ENCODE results near the gene DHRS2. TPM values are rescaled to one million over a fixed set of nuclear protein-coding genes. Genes with fewer than 3 reads are reported as not detected.

DHRS2 gene
- total and polyA plus RNA-seq, 7 experiments from 2014 or later = 0.63 to 5.5 TPM; not detected in 5

DNA sequence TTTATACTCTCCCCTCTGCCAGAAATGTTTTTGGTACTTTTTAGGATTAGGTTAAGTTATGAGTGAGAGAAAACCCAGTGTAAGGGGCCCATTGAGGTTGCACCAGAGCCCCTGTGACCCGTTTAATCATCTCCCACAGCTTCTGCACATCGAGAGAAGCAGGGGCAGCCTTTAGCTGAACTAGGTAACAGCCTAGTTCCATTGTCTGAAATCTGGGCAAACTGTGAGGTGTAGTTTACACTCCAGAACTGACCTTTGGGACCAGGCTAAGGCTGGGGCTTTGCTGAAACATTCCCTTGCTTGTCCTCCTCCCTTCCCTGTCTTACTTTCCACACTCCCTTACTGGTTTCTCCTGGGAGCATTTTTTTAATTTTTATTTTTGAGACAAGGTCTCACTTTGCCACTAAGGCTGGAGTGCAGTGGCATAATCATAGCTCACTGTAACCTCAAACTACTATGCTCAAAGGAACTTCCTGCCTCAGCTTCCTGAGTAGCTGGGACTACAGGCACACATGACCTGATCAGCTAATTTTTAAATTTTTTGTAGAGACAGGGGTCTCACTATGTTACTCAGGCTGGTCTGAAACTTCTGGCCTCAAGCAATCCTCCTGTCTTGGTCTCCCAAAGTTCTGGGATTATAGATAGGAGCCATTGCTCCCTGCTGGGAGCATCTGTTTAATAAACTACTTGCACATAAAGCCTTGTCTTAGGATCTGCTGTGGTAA lies 25.9 kb upstream of the DHRS2 start:
- Histone ChIP-seq H3K4me1 (ENCODE audit: control insufficient read depth in 2 of 2, insufficient read depth in 2 of 2, low read length in 2 of 2) (peaks cover 20 to 31% of the 10 kb centered on the region in 2 donors), H3K9me3 (ENCODE audit: control insufficient read depth in 2 of 3, low read length in 3 of 3) (no peaks in the 10 kb centered on the region), H3K27ac (ENCODE audit: low read depth, low read length) (peak overlapping the region; percentile 57), H3K36me3 (ENCODE audit: control insufficient read depth in 2 of 3, insufficient read depth in 3 of 3, low read length in 3 of 3) (no peaks in the 10 kb centered on the region), H3K4me3 (ENCODE audit: low read length) (peak overlapping the region; percentile 14), H3K27me3 (ENCODE audit: control insufficient read depth in 2 of 2, insufficient read depth in 2 of 2, low read length in 2 of 2) (no peaks in the 10 kb centered on the region)
- peaks cover 0 to 7% (median 6%) of the 10 kb centered on the region in 11 donors for H3K9me3 Mint-ChIP-seq
- intact Hi-C loops (cut with micrococcal nuclease) = no loop called here
- peaks cover 5 to 21% (median 8%) of the 10 kb centered on the region in 5 donors for H3K36me3 Mint-ChIP-seq
- H3K27me3 Mint-ChIP-seq = peaks cover 0 to 4% (median 0%) of the 10 kb centered on the region in 5 donors
- H3K27ac Mint-ChIP-seq = peak overlapping the region; percentile 85 to 98 (median 95)
- peak in 6 of 9 donors; percentile 11 to 53 (median 44) for DNase-seq
- CTCF ChIA-PET = interaction anchor here (0.6 to 5.4 kb wide), 8 partner anchors 11 to 343 kb away, joined by 3 to 41 read pairs (median 3); partner anchors contain the start of genes DHRS2 and DHRS4
- H3K4me1 Mint-ChIP-seq = peaks cover 21 to 46% (median 41%) of the 10 kb centered on the region in 7 donors
- POLR2A ChIA-PET = interaction anchor here (0.6 to 1.5 kb wide), 4 partner anchors 21 to 609 kb away, joined by 3 to 4 read pairs (median 3); partner anchors contain the start of gene AP1G2
- H3K4me3 Mint-ChIP-seq = peak overlapping the region; percentile 65 to 92 (median 82)
- ATAC-seq = peak; percentile 78

DNA sequence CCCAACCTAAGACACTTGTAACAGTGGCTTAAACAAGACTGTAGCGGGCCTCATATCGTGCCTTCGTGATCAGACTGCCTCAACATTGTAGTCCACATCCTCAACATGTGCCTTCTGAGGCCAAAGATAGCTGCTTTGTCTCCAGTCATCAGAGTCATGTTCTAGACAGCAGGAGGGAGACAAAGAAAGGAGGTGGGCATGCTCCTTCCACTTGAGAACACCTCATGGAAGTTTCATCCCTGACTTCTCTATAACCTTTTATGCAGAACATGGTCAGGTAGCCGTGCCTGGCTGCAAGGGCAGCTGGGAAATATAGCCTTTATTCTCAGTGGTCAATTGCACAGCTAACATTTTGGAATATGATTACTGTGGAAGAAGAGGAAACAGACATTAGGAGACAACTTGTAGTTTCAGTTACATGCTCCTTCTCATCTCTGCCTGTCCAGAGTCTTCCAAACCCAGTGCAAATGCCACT lies 25.3 kb upstream of the DHRS2 start:
- Mint-ChIP-seq H3K27me3 (peaks cover 0 to 4% (median 0%) of the 10 kb centered on the region in 5 donors), H3K36me3 (peaks cover 5 to 21% (median 8%) of the 10 kb centered on the region in 5 donors), H3K4me3 (peak overlapping the region in 9 of 10 donors; percentile 30 to 92 (median 86)), H3K4me1 (peaks cover 21 to 42% (median 39%) of the 10 kb centered on the region in 7 donors), H3K27ac (peak overlapping the region; percentile 85 to 98 (median 95)), H3K9me3 (peaks cover 0 to 7% (median 6%) of the 10 kb centered on the region in 11 donors)
- H3K9me3 ChIP-seq (ENCODE audit: control insufficient read depth in 2 of 3, low read length in 3 of 3) = no peaks in the 10 kb centered on the region
- DNase-seq (no peak), ATAC-seq (peak; percentile 63)
- intact Hi-C loops (cut with micrococcal nuclease) = no loop called here
- H3K4me3 ChIP-seq (ENCODE audit: low read length) = peak overlapping the region; percentile 14
- H3K4me1 ChIP-seq (ENCODE audit: control insufficient read depth in 2 of 2, insufficient read depth in 2 of 2, low read length in 2 of 2) = peaks cover 20 to 31% of the 10 kb centered on the region in 2 donors
- H3K36me3 ChIP-seq (ENCODE audit: control insufficient read depth in 2 of 3, insufficient read depth in 3 of 3, low read length in 3 of 3) = no peaks in the 10 kb centered on the region
- H3K27me3 ChIP-seq (ENCODE audit: control insufficient read depth in 2 of 2, insufficient read depth in 2 of 2, low read length in 2 of 2) = no peaks in the 10 kb centered on the region
- ChIA-PET CTCF (interaction anchor here (0.7 to 5.4 kb wide), 7 partner anchors 10 to 343 kb away, joined by 3 to 41 read pairs (median 3); partner anchors contain the start of genes DHRS2 and DHRS4), POLR2A (interaction anchor here (1.2 to 1.5 kb wide), 2 partner anchors 22 to 44 kb away, joined by 3 to 4 read pairs; partner anchors contain the start of gene AP1G2)
- peak overlapping the region; percentile 57 for H3K27ac ChIP-seq (ENCODE audit: low read depth, low read length)

DNA sequence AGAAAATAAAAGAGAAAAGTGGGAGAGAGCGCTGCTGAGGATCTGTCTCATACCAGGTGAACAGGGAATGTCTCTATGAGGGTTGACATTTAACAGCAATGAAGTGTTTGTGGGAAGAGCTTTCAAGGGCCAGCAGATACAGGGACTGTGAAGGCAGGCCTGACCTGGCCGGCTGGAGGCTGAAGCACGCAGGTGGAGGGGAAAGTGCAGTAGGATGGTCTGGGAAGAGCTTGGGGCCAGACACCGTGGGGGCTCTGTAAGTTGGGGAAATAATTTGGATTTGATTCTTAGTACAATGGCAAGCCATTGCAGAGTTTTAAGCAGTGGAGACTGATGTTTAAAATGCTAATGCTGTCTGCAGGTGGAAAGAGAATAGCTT lies 23.8 kb upstream of the DHRS2 start:
- CTCF ChIA-PET = interaction anchor here (1.0 to 5.4 kb wide), 3 partner anchors 15 to 23 kb away, joined by 3 to 41 read pairs (median 8); partner anchors contain the start of gene DHRS2
- Histone ChIP-seq H3K4me3 (ENCODE audit: low read length) (no peak overlapping the region), H3K27ac (ENCODE audit: low read depth, low read length) (no peak overlapping the region), H3K9me3 (ENCODE audit: control insufficient read depth in 2 of 3, low read length in 3 of 3) (no peaks in the 10 kb centered on the region), H3K36me3 (ENCODE audit: control insufficient read depth in 2 of 3, insufficient read depth in 3 of 3, low read length in 3 of 3) (no peaks in the 10 kb centered on the region), H3K4me1 (ENCODE audit: control insufficient read depth in 2 of 2, insufficient read depth in 2 of 2, low read length in 2 of 2) (peaks cover 20 to 31% of the 10 kb centered on the region in 2 donors), H3K27me3 (ENCODE audit: control insufficient read depth in 2 of 2, insufficient read depth in 2 of 2, low read length in 2 of 2) (no peaks in the 10 kb centered on the region)
- DNase-seq (no peak), ATAC-seq (no peak)
- no peak overlapping the region for H3K4me3 Mint-ChIP-seq
- peak overlapping the region in 7 of 9 donors; percentile 5 to 83 (median 37) for H3K27ac Mint-ChIP-seq
- peaks cover 21 to 42% (median 38%) of the 10 kb centered on the region in 7 donors for H3K4me1 Mint-ChIP-seq
- POLR2A ChIA-PET = interaction anchor here (0.6 kb wide), 2 partner anchors 15 to 1717 kb away, joined by 3 to 4 read pairs; no protein-coding TSS in a partner anchor
- H3K9me3 Mint-ChIP-seq = peaks cover 0 to 7% (median 6%) of the 10 kb centered on the region in 11 donors
- intact Hi-C loops (cut with micrococcal nuclease) = no loop called here
- peaks cover 5 to 21% (median 8%) of the 10 kb centered on the region in 5 donors for H3K36me3 Mint-ChIP-seq
- peaks cover 0 to 4% (median 0%) of the 10 kb centered on the region in 5 donors for H3K27me3 Mint-ChIP-seq

DNA sequence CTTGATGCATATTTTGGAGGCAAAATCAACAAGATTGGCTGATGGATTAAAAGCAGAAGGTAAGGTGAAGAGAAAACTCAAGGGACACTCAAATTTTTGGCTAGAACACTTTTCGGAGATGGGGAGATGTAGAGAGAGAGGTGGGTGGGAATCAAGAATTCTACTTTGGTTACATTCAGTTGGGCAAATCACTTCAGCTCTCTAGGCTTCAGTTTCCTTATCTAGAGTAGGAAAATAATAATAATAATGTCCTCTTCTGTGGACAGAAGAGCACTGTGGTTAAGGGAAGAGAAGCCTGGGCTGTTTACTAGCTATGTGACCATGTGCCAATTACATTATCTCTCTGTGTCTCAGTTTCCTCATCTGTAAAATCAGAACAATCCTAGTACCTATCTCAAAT lies 23.4 kb upstream of the DHRS2 start:
- Histone ChIP-seq H3K4me1 (ENCODE audit: control insufficient read depth in 2 of 2, insufficient read depth in 2 of 2, low read length in 2 of 2) (peaks cover 20 to 31% of the 10 kb centered on the region in 2 donors), H3K27ac (ENCODE audit: low read depth, low read length) (no peak overlapping the region), H3K36me3 (ENCODE audit: control insufficient read depth in 2 of 3, insufficient read depth in 3 of 3, low read length in 3 of 3) (no peaks in the 10 kb centered on the region), H3K27me3 (ENCODE audit: control insufficient read depth in 2 of 2, insufficient read depth in 2 of 2, low read length in 2 of 2) (no peaks in the 10 kb centered on the region), H3K9me3 (ENCODE audit: control insufficient read depth in 2 of 3, low read length in 3 of 3) (no peaks in the 10 kb centered on the region), H3K4me3 (ENCODE audit: low read length) (no peak overlapping the region)
- CTCF ChIA-PET = interaction anchor here (1.3 to 5.4 kb wide), 3 partner anchors 21 to 24 kb away, joined by 4 to 41 read pairs (median 8); partner anchors contain the start of gene DHRS2
- Mint-ChIP-seq H3K27me3 (peaks cover 0 to 4% (median 0%) of the 10 kb centered on the region in 5 donors), H3K36me3 (peaks cover 5 to 21% (median 7%) of the 10 kb centered on the region in 5 donors), H3K9me3 (peaks cover 0 to 7% (median 6%) of the 10 kb centered on the region in 11 donors), H3K27ac (peak overlapping the region in 5 of 9 donors; percentile 5 to 81 (median 36)), H3K4me3 (no peak overlapping the region), H3K4me1 (peaks cover 21 to 42% (median 38%) of the 10 kb centered on the region in 7 donors)
- DNase-seq (no peak), ATAC-seq (no peak)
- intact Hi-C loops (cut with micrococcal nuclease) = no loop called here
- POLR2A ChIA-PET = interaction anchor here (0.6 kb wide), 1 partner anchor 15 kb away, joined by 4 read pairs; no protein-coding TSS in a partner anchor

DNA sequence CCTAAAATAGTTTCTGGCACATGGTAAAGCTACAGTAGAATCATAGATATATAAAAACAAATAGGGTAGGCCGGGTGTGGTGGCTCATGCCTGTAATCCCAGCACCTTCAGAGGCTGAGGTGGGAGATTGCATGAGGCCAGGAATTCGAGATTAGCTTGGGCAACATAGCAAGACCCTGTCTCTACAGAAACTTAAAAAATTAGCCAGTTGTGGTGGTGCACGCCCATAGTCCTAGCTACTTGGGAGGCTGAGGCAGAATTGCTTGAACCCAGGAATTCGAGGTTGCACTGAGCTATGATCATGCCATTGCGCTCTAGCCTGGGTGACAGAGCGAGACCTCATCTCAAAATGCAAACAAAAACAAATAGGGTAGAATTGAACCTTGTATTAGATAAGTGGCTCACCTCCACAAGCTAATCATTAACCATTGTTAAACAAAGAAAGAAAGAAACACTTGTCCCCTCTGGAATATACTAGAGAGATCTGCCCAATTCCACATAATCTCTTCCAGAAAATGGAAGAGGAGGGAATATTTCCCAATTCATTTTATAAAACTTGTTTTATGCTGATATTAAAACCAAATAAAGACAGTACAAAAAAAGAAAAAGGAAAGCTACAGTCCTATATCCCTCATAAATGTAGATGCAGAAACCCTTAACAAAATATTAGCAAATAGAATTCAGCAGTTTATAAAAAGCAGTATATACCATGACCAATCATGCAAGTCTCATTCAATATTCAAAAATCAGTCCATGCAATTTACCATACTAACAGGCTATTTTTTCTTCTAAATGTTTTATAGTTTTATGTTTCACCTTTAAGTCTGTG lies 22.7 kb upstream of the DHRS2 start:
- intact Hi-C loops (cut with micrococcal nuclease) = no loop called here
- Mint-ChIP-seq H3K4me3 (no peak overlapping the region), H3K27ac (peak overlapping the region in 1 of 9 donors; percentile 5), H3K4me1 (peaks cover 22 to 41% (median 38%) of the 10 kb centered on the region in 7 donors), H3K27me3 (peaks cover 0 to 6% (median 0%) of the 10 kb centered on the region in 5 donors), H3K36me3 (peaks cover 5 to 21% (median 7%) of the 10 kb centered on the region in 5 donors), H3K9me3 (peaks cover 0 to 7% (median 6%) of the 10 kb centered on the region in 11 donors)
- Histone ChIP-seq H3K9me3 (ENCODE audit: control insufficient read depth in 2 of 3, low read length in 3 of 3) (no peaks in the 10 kb centered on the region), H3K27ac (ENCODE audit: low read depth, low read length) (no peak overlapping the region), H3K4me3 (ENCODE audit: low read length) (no peak overlapping the region), H3K27me3 (ENCODE audit: control insufficient read depth in 2 of 2, insufficient read depth in 2 of 2, low read length in 2 of 2) (no peaks in the 10 kb centered on the region), H3K4me1 (ENCODE audit: control insufficient read depth in 2 of 2, insufficient read depth in 2 of 2, low read length in 2 of 2) (peaks cover 20 to 31% of the 10 kb centered on the region in 2 donors), H3K36me3 (ENCODE audit: control insufficient read depth in 2 of 3, insufficient read depth in 3 of 3, low read length in 3 of 3) (no peaks in the 10 kb centered on the region)
- no peak for DNase-seq
- ATAC-seq = no peak
- ChIA-PET POLR2A (interaction anchor here (0.6 kb wide), 1 partner anchor 848 kb away, joined by 3 read pairs; no protein-coding TSS in a partner anchor), CTCF (interaction anchor here (0.6 to 5.4 kb wide), 3 partner anchors 20 to 292 kb away, joined by 3 to 41 read pairs (median 4); partner anchors contain the start of gene DHRS2)

Data from naive thymus-derived CD4-positive, alpha-beta T cell (primary cell).